Motor neuron (in vitro differentiated cells): ENCODE measurements around the gene RAD51B. TPM values are rescaled to one million over a fixed set of nuclear protein-coding genes. Genes with fewer than 3 reads are reported as not detected.

ENCODE experiments used
- ATAC-seq, 8 experiments: fragments of 200-7000 bp; cut with Tn5 transposase; replicated peaks in 6 of 8; 2 replicates each; pipeline ENCODE4 v1.8.0; 2021; ENCODE audit warnings: mild to moderate bottlenecking in 8 of 8, moderate library complexity in 8 of 8
- H3K27ac ChIP-seq, 2 donors: fragments of 250-450 bp; sonication (Bioruptor Pico); 2 replicates each; pipeline ENCODE4 v1.9.0; 2021; ENCODE audit warnings: antibody characterized with exemption in 2 of 2, mild to moderate bottlenecking in 2 of 2, moderate library complexity in 1 of 2
- H3K4me1 ChIP-seq, 2 donors: fragments of 250-450 bp; sonication (Bioruptor Pico); replicated peaks in 1 of 2; 2 replicates each; pipeline ENCODE4 v1.6.1; 2021; ENCODE audit warnings: antibody characterized with exemption in 2 of 2, mild to moderate bottlenecking in 2 of 2, moderate library complexity in 1 of 2
- H3K4me3 ChIP-seq, 5 donors: fragments of 250-450 bp; sonication (Bioruptor Pico); 2 replicates each; pipeline ENCODE4 v1.9.0; 2021; ENCODE audit warnings: antibody characterized with exemption in 5 of 5, mild to moderate bottlenecking in 5 of 5, moderate library complexity in 4 of 5
- WGBS, 10 experiments: fragments of 450-650 bp; shearing (Covaris generic); methylation state at CpG; one replicate each; pipeline ENCODE4 v1.0.0; 2022; 5-methylcytosine and 5-hydroxymethylcytosine counted together
- in situ Hi-C, 9 experiments: fragments of 400-800 bp; cut with MboI; loops; one replicate each; pipeline ENCODE4 v1.15.0; 2021; ENCODE audit warnings: low sequenced_read_pairs in 9 of 9, low pct_unique_long_range_greater_than_20kb in 2 of 9; ENCODE audit not compliant: unreplicated experiment in 9 of 9
- total RNA-seq, 8 experiments: library from RNA; unstranded; fragments of 300-600 nt; gene quantifications; 2 replicates each; pipeline versions ENCODE4 v1.2.3 to v1.2.4, GENCODE V29; 2022

Gene RAD51B
- total RNA-seq, 8 experiments from 2014 or later, result 5.4 to 37.7 (median 11.0) TPM

DNA sequence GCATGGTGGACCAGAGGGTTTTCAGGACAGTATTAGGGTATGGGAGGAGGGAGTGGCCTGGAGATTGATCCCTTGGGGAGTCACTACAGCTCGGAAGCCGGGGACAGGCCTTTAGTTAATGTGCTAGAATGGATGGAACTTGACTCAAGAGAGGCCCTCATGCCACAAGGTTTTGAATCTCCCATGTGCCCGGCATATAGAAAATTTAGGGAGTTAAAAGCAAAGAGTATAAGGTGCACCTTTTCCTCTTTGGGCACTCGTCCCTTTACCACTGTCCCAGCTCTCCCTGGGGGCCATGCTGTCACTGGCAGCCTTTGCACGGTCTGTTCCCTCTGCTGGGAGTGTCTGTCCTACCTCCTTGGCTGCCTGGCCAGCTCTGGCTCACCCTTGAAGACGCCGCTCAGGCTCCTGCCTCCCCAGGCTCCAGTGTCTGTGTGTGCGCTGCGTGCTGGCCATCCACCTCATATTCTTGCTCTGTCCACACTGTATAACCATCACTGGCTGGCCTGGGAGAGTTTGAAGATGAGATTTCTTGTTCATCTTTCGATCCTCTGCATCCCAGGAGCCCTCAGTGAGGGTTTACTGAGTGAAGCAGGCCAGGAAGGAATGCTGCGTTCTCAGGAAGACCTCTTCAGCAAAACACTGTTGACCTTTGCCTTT lies 811.9 kb downstream of the RAD51B start:
- Histone ChIP-seq H3K27ac (no peak overlapping the region), H3K4me3 (no peak overlapping the region), H3K4me1 (peaks cover 41 to 44% of the 10 kb centered on the region in 2 donors)
- 78 to 100% (median 90%) methylated on average over 1 to 7 of the region's 11 CpGs; no CpG with 5 or more reads in 3 of the 10 experiments for WGBS, 10 experiments
- ATAC-seq, result no peak
- in situ Hi-C loops, result no loop called here

DNA sequence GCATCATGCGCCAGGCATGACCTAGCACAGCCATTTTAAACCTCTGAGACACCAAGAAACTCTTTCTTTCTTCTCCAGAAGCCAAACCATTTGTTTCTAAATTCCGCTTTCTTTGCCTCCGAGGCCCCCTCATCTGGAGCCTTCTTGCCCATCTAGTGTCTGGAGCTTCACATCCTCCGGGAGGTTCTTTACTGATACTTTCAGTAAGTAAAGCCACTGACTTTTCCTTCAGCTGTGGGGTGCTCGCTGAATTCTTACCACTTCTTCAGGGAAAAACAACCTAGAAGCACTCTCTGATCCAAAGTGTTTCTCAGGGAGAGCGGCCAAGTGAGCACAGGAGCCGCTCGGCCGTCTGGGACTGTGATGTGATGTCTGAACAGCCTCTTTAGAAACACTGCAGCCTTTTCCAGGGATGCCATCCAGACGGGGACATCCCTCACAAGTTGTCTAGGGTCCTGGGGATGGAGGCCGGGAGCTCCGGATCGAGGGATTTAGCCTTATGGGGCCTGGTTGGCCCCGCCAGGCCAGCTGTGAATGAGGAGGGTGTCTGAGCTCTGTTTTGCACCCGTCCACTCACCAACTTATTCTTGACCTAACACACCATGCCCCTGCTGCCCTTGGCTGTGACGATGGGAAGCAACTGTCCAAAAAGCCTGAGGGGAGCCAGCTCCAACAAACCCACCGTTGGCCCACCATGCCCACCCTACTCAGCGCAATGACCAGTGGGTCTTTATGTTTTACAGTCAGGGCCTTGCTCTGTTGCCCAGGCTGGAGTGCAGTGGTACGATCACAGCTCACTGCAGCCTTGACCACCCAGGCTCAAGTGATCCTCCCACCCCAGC lies 812.7 kb downstream of the RAD51B start:
- 81 to 100% (median 97%) methylated on average over 1 to 10 of the region's 19 CpGs; no CpG with 5 or more reads in 2 of the 10 experiments for WGBS, 10 experiments
- in situ Hi-C loops, result no loop called here
- no peak overlapping the region for H3K27ac ChIP-seq
- ATAC-seq, result no peak
- H3K4me1 ChIP-seq, result peaks cover 34 to 37% of the 10 kb centered on the region in 2 donors
- no peak overlapping the region for H3K4me3 ChIP-seq

DNA sequence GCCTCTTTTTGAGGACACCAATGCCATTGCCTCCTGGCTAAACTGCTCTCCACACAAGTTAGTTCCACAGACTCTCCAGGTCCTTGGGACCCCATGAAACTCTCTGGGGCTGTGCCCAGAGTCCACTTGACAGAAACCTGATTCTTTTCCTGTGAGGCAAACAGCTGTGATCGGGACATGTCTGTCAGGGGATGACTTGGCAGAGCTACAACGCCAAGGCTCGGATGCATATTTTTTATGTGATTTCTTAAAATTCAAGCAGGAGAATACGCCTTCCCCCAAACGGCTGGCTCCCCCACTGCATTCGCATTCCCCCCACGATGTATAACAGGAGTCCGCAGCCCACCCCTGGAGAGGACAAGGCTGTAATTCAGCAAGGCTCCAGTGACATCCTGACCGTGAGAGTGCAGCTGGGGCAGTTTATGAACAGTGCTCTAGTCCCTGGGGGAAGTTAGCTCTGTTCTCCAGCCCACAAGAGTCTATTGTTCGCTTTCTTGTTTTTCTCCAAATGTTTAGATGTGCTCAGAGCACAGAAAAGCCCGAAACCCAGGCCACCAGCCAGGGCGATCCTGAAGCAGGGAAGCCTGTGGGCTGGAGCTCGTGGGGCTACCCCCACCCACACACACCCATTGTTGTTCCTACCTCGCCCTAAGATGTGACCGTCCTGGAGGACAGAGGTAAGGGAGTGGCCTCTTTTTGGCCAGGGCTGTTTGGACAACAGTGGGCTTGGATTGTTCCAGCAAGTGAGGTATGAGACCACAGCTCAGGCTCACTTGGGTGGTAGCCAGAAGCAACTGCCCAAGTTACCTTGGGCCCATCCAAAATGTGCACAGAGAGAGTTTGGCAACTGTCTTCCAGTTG lies 813.8 kb downstream of the RAD51B start:
- peak in 5 of 8 experiments; percentile 42 to 65 (median 53) for ATAC-seq
- H3K27ac ChIP-seq, result no peak overlapping the region

DNA sequence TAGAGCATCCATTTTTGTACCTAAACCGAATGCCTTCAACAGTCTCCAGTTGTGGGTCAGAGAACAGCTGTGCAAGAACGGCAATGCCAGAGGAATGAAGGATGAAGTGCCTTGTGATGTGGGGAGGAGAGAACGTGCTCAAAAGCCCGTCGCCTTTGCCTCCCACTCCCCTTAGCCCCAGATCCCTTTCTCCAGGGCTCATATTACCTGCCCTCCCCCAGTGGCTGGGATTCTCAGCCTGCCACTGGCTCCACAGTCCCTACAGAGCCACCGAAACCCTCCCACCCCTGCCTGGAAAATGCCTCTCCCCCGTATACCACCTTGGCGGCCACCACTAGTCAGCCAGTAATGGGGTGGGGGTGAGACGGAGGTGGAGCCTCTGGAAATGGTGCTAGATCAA lies 814.8 kb downstream of the RAD51B start:
- Histone ChIP-seq H3K4me3 (no peak overlapping the region), H3K4me1 (peaks cover 29 to 33% of the 10 kb centered on the region in 2 donors), H3K27ac (no peak overlapping the region)
- ATAC-seq, result no peak
- WGBS, 10 experiments, result 17 to 100% (median 88%) methylated on average over 1 to 3 of the region's 9 CpGs; no CpG with 5 or more reads in 7 of the 10 experiments
- in situ Hi-C loops, result no loop called here

More for the DNA sequence above, 813.8 kb downstream of the RAD51B start:
- WGBS, 10 experiments, result 40 to 100% (median 67%) methylated on average over 1 to 6 of the region's 15 CpGs; no CpG with 5 or more reads in 5 of the 10 experiments
- H3K4me1 ChIP-seq, result peaks cover 33 to 37% of the 10 kb centered on the region in 2 donors
- no peak overlapping the region for H3K4me3 ChIP-seq
- in situ Hi-C loops, result no loop called here

DNA sequence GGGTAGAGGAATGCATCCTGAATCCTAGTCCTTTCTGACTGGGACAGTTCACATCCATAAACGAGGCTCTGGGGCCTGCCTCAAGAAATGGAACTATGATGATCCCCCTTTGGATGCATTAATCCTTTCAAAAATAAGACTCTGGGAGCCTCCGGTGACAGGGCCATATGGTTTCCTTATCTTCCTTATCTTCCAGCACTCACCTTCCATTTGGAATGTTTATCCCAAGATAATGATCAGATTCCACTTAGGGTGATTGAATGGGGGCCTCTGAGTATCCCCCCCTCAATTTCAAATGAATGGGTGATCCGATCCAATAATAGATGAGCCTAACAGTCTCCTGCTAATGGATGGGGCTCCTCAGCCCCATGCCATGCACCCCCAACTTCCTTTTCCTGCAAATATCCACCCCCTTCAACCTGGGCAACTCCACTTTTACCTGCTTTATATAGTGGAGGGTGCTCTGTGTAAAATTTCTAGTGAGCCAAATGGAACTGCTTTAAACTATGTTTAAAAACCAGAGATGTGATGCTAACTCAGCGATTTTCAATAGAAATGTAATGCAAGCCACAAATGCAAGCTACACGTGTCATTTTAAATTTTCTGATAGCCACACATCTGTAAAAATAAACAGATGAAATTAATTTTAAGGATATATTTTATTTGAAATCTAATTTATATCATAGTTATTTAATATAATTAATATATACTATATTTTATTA lies 815.5 kb downstream of the RAD51B start:
- no peak overlapping the region for H3K4me3 ChIP-seq
- H3K27ac ChIP-seq, result no peak overlapping the region
- no peak for ATAC-seq
- 50 to 100% (median 93%) methylated on average over 1 to 5 of the region's 5 CpGs for WGBS, 10 experiments
- in situ Hi-C loops, result no loop called here
- peaks cover 26 to 31% of the 10 kb centered on the region in 2 donors for H3K4me1 ChIP-seq

DNA sequence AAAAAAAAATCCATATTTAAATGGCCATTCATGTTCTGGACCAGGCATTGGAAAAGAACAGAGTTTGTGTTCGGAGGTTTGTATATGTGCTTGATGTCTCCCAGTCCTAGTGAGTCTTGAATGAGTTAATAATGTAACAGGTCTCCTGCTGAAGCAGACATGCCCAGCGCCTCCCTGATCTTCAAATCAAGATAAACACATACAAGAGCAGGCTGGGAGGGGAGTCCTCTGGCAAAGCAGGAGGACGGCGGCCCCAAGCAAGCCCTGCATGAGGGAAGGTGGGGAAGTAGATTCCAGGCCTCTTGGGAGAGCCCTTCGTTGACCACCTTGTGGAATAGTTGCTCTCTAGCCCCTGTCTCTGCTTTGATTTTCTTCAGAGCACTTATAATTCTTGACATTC lies 817.0 kb downstream of the RAD51B start:
- 60 to 94% (median 83%) methylated on average over 1 to 5 of the region's 5 CpGs; no CpG with 5 or more reads in 2 of the 10 experiments for WGBS, 10 experiments
- peaks cover 18 to 24% of the 10 kb centered on the region in 2 donors for H3K4me1 ChIP-seq
- H3K4me3 ChIP-seq, result no peak overlapping the region
- no peak overlapping the region for H3K27ac ChIP-seq
- in situ Hi-C loops, result no loop called here
- ATAC-seq, result no peak

DNA sequence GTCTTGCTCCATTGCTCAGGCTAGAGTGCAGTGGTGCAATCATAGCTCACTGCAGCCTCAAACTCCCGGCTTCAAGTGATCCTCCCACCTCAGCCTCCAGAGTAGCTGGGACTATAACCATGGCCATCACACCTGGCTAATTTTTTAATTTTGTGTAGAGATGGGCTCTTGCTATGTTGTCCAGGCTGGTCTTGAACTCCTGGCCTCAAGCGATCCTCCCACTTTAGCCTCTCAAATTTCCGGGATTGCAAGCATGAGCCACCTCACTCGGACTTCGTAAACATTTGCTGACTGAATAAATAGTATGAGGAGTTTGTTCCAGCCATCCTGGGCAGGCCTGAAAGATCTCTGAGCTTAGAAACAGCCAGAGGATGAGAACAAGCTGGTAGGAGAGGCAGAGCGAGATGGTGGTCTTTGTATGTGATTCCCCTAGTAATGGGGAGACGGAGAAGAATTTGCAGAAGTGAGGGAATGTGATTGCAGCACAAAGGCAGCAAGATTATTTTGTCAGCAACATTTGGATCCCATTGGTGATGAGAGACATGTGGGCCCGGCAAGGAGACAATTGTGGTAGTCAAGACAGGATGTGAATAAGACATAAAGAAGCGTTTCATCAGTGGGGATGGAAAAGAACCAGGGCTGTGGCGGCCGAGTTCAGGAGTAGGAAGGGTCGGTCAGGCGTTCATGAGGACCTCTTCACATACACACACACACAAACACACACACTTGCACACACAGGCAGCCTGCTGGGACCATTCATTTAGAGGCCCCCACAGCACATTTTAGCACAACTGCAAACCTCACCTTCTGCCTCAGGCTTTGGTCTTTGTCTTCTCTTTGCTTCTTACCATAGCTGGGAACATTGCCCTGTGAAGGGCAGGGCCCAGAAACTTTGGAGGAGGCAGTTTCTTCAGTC lies 817.8 kb downstream of the RAD51B start:
- 35 to 100% (median 85%) methylated on average over 2 to 13 of the region's 13 CpGs for WGBS, 10 experiments
- Histone ChIP-seq H3K27ac (no peak overlapping the region), H3K4me3 (no peak overlapping the region), H3K4me1 (peaks cover 18 to 24% of the 10 kb centered on the region in 2 donors)
- peak in 2 of 8 experiments; percentile 10 to 18 for ATAC-seq
- in situ Hi-C loops, result no loop called here

DNA sequence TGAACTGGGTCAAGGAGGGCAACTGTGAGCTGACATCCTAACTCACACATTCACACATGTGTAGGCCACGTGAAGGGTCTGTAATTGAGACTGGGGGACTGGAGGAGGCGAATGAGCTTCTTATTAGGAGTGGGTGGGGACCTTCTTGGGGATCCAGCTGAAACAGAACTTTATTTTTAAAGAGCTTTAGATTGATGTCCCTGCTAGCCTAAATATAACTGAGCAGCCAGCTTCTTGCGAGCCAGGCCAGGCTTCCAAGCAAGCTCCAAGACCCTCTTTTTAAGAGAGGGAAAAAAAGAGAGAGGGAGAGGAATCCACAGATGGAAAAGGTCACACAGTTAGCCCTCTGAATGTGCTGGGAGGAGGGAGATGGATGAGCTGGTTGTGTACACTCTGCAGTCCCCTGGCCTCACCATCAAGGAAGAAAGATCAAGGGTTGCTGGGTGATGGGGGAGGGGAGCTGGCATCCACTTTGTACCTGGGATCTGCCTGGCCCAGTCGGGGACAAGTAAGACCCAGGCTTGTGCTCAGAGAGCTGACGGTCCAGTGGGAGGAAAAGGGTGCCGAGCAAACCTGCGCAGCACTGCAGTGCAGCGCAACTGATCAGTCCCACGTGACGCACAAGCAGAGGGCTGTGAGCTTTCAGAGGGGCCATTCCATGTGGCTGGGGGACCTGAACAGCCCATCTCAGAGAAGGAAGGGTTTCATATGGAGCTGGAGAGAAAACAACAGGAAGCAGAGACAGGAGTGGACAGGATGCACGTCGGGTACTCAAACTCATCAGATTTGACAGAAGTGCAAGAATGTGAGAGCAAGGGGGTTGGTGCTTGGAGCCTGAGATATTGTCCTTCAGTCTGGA lies 818.8 kb downstream of the RAD51B start:
- Histone ChIP-seq H3K27ac (no peak overlapping the region), H3K4me3 (no peak overlapping the region), H3K4me1 (peaks cover 18 to 19% of the 10 kb centered on the region in 2 donors)
- ATAC-seq, result peak in 5 of 8 experiments; percentile 23 to 53 (median 40)
- in situ Hi-C loops, result no loop called here
- WGBS, 10 experiments, result 39 to 100% (median 80%) methylated on average over 1 to 8 of the region's 12 CpGs; no CpG with 5 or more reads in 2 of the 10 experiments

DNA sequence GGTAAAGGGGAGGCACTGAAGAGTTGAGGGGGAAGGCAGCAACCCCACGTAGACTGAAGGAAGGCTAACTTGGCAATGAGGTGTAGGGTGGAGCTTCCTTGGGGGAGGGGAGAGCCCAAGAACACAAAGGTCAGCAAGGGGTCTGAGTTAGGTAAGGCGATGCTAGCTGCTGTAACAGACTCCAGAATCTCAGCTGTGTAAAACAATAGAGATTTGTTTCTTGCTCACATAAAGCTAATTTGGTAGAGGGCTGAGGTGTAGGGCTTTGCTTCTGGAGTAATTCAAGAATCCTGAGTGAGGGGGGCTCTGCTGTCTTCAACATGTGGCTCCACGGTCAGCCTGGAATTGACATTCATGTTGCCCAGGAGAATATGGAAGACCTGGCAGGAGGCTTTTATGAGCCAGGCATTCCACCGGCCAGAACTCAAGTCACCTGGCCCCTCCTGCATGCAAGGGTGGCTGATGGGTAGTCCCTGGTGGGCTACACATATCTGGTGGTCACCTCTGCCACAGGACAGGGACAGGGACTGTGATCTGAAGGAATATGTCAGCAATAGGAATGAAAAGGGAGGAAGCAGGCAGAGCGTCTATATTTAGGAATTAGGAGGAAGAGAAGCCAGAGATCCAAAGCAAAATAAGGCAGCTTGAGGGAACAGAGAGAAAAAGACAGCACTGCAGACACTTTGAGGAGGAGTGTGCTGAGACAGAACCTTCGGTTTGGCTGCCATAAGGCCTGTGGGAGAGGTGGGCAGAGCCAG lies 819.6 kb downstream of the RAD51B start:
- Histone ChIP-seq H3K4me1 (peaks cover 15 to 16% of the 10 kb centered on the region in 2 donors), H3K27ac (no peak overlapping the region), H3K4me3 (no peak overlapping the region)
- no peak for ATAC-seq
- 32 to 100% (median 91%) methylated on average over 1 to 6 of the region's 6 CpGs; no CpG with 5 or more reads in 2 of the 10 experiments for whole genome bisulfite sequencing, 10 experiments
- in situ Hi-C loops, result no loop called here

DNA sequence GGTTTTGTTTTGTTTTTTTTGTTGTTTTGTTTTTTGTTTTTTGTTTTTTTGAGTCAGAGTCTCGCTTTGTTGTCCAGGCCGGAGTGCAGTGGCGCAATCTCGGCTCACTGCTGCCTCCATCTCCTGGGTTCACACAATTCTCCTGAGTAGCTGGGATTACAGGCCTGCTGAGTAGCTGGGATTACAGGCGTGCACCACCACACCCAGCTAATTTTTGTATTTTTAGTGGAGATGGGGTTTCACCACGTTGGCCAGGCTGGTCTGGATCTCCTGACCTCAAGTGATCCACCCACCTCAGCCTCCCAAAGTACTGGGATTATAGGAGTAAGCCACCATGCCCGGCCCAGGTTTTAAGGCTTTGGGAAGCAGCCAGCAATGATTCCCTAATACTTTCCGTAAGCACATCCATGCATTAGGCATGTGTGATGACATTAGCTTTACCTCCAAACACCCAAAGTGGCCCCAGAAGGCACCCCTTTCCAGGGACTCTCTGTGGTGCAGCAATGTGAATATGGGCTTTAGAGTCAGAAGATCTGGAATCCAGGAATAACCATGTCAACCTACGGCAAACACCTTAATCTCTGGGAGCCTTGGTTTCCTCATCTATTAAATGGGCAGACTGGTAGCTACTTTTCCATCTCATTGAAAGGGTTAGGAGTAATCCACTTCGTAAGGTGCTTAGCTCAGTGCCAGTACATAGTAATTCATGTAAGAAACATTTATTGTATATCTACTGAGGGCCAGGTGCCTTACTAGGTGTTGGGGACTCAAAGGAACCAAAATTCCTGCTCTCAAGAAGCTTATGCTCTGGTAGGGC lies 820.4 kb downstream of the RAD51B start:
- in situ Hi-C loops, result no loop called here
- 82 to 100% (median 91%) methylated on average over 1 to 9 of the region's 10 CpGs for WGBS, 10 experiments
- Histone ChIP-seq H3K4me1 (peaks cover 15 to 16% of the 10 kb centered on the region in 2 donors), H3K4me3 (no peak overlapping the region), H3K27ac (no peak overlapping the region)
- ATAC-seq, result no peak
